ENCODE measurements around the gene MAGI1. TPM values are rescaled to one million over a fixed set of nuclear protein-coding genes. Genes with fewer than 3 reads are reported as not detected.

The MAGI1 gene
- total RNA-seq, 1 experiment from 2014 or later = 58.2 TPM

- Mint-ChIP-seq H3K36me3 (no peaks in the 10 kb centered on the region), H3K4me3 (no peak overlapping the region), H3K27me3 (ENCODE audit: low read depth) (no peaks in the 10 kb centered on the region), H3K4me1 (peaks cover 41% of the 10 kb centered on the region), H3K27ac (peak overlapping the region; percentile 51; the same call in 1 of the 2 replicates), H3K9me3 (no peaks in the 10 kb centered on the region)
- DNase-seq (ENCODE audit: low spot score) (peak; percentile 77), ATAC-seq (peak; percentile 80)
- no peak for TF ChIP-seq ATF6 (CRISPR knock-in tag; IDR thresholded peaks at IDR 0.05)
- peak; percentile 62 for TF ChIP-seq CTCF (IDR thresholded peaks at IDR 0.05)
- CTCF ChIA-PET = interaction anchor here (0.6 to 2.2 kb wide), 28 partner anchors 10 to 1707 kb away, joined by 3 to 23 read pairs (median 4); no protein-coding TSS in a partner anchor
- POLR2A ChIA-PET = no interaction called here
Measured at GRCh38 chr3:65751123-65751700, 287.5 kb downstream of the MAGI1 start.

GRCh38 chr3:65749066-65749465, 289.7 kb downstream of the MAGI1 start:
- no peaks in the 10 kb centered on the region for H3K9me3 Mint-ChIP-seq
- no peak for DNase-seq (ENCODE audit: low spot score)
- TF ChIP-seq ATF6 (CRISPR knock-in tag; IDR thresholded peaks at IDR 0.05) (no peak), MLX (CRISPR knock-in tag; IDR thresholded peaks at IDR 0.05) (no peak), PRRX2 (CRISPR knock-in tag; IDR thresholded peaks at IDR 0.05) (no peak), FOXP1 (CRISPR knock-in tag; IDR thresholded peaks at IDR 0.05; ENCODE audit: borderline replicate concordance) (no peak), CBFB (CRISPR knock-in tag; IDR thresholded peaks at IDR 0.05; ENCODE audit: low read depth) (no peak)
- POLR2A ChIA-PET = no interaction called here
- ATAC-seq = no peak
- H3K4me1 Mint-ChIP-seq = peaks cover 37% of the 10 kb centered on the region
- H3K27ac Mint-ChIP-seq = no peak overlapping the region
- H3K27me3 Mint-ChIP-seq (ENCODE audit: low read depth) = no peaks in the 10 kb centered on the region
- CTCF ChIA-PET = interaction anchor here (0.7 to 1.2 kb wide), 2 partner anchors 17 to 46 kb away, joined by 3 read pairs; no protein-coding TSS in a partner anchor
- no peaks in the 10 kb centered on the region for H3K36me3 Mint-ChIP-seq
- H3K4me3 Mint-ChIP-seq = no peak overlapping the region

GRCh38 chr3:65748326-65748725, 290.4 kb downstream of the MAGI1 start:
- DNase-seq (ENCODE audit: low spot score) (no peak), ATAC-seq (no peak)
- no peaks in the 10 kb centered on the region for H3K9me3 Mint-ChIP-seq
- H3K27me3 Mint-ChIP-seq (ENCODE audit: low read depth) = no peaks in the 10 kb centered on the region
- H3K27ac Mint-ChIP-seq = no peak overlapping the region
- TF ChIP-seq HMGA2 (CRISPR knock-in tag; IDR thresholded peaks at IDR 0.05) = no peak
- no peak for TF ChIP-seq NFE2L1 (CRISPR knock-in tag; IDR thresholded peaks at IDR 0.05)
- TF ChIP-seq ESRRA (CRISPR knock-in tag; IDR thresholded peaks at IDR 0.05; ENCODE audit: borderline replicate concordance) = no peak
- TF ChIP-seq ZNF423 (CRISPR knock-in tag; IDR thresholded peaks at IDR 0.05) = no peak
- no peak for TF ChIP-seq GRHL2 (CRISPR knock-in tag; IDR thresholded peaks at IDR 0.05; ENCODE audit: insufficient replicate concordance, severe bottlenecking)
- H3K4me3 Mint-ChIP-seq = no peak overlapping the region
- peaks cover 35% of the 10 kb centered on the region for H3K4me1 Mint-ChIP-seq
- no peaks in the 10 kb centered on the region for H3K36me3 Mint-ChIP-seq
- ChIA-PET CTCF (interaction anchor here (1.2 kb wide), 1 partner anchor 16 kb away, joined by 3 read pairs; no protein-coding TSS in a partner anchor), POLR2A (no interaction called here)

DNA sequence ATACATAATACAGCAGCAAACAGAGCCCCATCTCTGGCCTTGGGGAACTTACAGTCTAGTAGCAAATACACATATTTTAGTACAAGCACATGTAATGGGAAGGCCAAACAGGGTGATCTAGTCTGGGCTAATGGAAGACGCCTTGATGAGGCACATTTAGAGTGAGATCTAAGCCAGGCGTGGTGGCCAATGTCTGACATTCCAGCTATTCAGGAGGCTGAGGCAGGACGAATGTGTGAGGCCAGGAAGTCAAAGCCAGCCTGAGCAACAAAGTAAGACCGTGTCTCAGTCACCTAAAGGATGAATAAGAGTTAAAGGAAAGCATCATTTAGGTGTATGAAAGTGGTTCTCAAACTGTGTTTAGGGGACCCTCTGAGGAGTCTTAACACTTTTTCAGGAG, 291.9 kb downstream of the MAGI1 start:
- peaks cover 35% of the 10 kb centered on the region for H3K4me1 Mint-ChIP-seq
- H3K36me3 Mint-ChIP-seq = no peaks in the 10 kb centered on the region
- H3K27ac Mint-ChIP-seq = peak overlapping the region; percentile 58; the same call in 1 of the 2 replicates
- no peak for ATAC-seq
- CTCF ChIA-PET = interaction anchor here (1.0 to 1.3 kb wide), 2 partner anchors 107 to 307 kb away, joined by 3 to 4 read pairs; no protein-coding TSS in a partner anchor
- H3K27me3 Mint-ChIP-seq (ENCODE audit: low read depth) = no peaks in the 10 kb centered on the region
- DNase-seq (ENCODE audit: low spot score) = no peak
- no peaks in the 10 kb centered on the region for H3K9me3 Mint-ChIP-seq
- POLR2A ChIA-PET = no interaction called here
- no peak overlapping the region for H3K4me3 Mint-ChIP-seq
- TF ChIP-seq JUN (CRISPR knock-in tag; IDR thresholded peaks at IDR 0.05) (no peak), USF1 (CRISPR knock-in tag; IDR thresholded peaks at IDR 0.05) (no peak), NFE2L1 (CRISPR knock-in tag; IDR thresholded peaks at IDR 0.05) (no peak), ZNF416 (CRISPR knock-in tag; IDR thresholded peaks at IDR 0.05) (no peak), CREB1 (CRISPR knock-in tag; IDR thresholded peaks at IDR 0.05) (no peak), ERG (CRISPR knock-in tag; IDR thresholded peaks at IDR 0.05) (no peak), KAT7 (CRISPR knock-in tag; IDR thresholded peaks at IDR 0.05; ENCODE audit: borderline replicate concordance) (no peak), ZNF396 (CRISPR knock-in tag; IDR thresholded peaks at IDR 0.05; ENCODE audit: borderline replicate concordance) (no peak)
- TF ChIP-seq, protein P1, sequence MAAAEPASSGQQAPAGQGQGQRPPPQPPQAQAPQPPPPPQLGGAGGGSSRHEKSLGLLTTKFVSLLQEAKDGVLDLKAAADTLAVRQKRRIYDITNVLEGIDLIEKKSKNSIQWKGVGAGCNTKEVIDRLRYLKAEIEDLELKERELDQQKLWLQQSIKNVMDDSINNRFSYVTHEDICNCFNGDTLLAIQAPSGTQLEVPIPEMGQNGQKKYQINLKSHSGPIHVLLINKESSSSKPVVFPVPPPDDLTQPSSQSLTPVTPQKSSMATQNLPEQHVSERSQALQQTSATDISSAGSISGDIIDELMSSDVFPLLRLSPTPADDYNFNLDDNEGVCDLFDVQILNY (CRISPR knock-in tag; IDR thresholded peaks at IDR 0.05) = no peak

Measured in WTC11 (cell line).